ENCODE results near the gene INSIG1.

The INSIG1 gene

DNA sequence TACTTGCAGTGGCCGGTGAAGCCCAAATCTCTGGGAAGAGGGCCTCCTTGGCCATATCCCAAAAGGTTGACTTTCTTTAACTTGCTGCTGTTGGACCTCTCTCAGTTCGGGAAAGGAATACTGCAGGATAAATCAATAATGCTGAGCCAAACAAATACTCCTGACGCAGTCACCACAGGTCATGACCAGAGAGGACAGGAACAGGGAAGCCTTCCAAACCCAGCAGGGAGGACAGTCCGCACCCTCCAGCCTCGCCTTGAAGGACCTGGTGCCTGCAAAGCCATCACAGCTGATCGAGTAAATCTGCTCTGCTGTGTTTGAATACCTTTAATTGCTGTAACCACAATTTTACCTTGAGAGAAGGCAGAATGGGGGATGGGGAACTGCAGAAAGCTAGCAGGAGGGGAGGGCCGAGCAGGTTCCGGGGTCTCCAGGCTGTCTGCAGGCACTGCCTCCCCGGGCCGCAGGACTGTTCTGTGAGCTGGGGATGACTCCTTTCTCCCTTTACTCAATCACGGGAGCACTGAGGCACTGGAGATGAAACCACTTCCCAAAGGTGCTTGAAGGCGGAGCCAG is 20.8 kb upstream of the INSIG1 start:
- H3K4me3 ChIP-seq (ENCODE audit: control insufficient read depth, low read depth, low read length), result no peak overlapping the region
- TF ChIP-seq, protein P1, sequence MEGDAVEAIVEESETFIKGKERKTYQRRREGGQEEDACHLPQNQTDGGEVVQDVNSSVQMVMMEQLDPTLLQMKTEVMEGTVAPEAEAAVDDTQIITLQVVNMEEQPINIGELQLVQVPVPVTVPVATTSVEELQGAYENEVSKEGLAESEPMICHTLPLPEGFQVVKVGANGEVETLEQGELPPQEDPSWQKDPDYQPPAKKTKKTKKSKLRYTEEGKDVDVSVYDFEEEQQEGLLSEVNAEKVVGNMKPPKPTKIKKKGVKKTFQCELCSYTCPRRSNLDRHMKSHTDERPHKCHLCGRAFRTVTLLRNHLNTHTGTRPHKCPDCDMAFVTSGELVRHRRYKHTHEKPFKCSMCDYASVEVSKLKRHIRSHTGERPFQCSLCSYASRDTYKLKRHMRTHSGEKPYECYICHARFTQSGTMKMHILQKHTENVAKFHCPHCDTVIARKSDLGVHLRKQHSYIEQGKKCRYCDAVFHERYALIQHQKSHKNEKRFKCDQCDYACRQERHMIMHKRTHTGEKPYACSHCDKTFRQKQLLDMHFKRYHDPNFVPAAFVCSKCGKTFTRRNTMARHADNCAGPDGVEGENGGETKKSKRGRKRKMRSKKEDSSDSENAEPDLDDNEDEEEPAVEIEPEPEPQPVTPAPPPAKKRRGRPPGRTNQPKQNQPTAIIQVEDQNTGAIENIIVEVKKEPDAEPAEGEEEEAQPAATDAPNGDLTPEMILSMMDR (IDR thresholded peaks at IDR 0.05; ENCODE audit: control insufficient read depth, insufficient read depth, low read depth, low read length, missing control alignments), result no peak
- no peak for DNase-seq (ENCODE audit: low read depth)

DNA sequence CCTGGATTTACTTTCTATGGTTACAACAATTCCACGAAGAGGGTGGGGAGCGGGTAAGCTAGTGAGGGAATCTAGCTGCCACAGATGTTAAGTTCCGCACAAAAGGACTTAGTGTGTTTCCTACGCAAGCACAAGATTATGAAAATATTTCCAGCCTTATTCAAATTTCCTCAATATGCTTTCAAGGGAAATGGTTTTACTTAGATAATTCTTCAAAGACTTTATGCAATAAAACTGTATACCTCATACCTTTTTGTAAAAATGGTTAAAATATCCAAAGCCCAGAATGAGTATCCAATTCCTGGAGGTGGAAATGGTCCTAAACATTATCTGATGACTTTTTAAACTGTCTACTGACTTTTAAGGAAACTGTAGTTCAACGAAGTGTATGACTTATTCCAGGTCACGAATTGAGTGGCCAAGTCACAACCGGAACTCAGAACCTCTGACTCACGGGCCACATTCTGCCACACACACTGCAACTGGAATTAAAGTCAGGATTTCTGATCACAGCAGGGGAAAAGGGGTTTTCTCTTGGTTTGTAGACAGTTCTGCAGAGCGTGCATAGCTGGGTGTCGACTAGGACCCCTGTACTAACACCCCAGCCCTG is 20.2 kb upstream of the INSIG1 start:
- DNase-seq (ENCODE audit: low read depth), result no peak
- H3K4me3 ChIP-seq (ENCODE audit: control insufficient read depth, low read depth, low read length), result no peak overlapping the region
- TF ChIP-seq, protein P1 (IDR thresholded peaks at IDR 0.05; ENCODE audit: control insufficient read depth, insufficient read depth, low read depth, low read length, missing control alignments), result no peak

DNA sequence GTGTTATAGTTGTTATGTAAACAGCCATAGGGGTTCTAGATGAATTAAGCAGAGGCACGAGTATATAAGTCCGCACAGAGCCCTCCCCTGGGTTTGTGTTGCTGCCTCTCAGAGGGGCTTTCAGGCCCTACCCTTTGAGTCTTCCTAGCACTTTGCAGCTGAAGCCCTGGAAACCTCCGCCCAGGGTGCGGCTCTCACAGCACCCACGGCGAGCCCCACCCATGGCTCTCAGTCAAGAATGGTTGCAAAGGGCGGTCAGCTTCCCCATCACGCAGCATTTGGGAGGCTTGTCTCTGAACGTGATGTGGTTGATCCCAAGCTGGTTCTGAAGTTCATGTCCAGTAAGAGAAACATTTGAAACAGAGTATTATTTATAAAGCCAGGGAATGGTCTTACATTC is 18.8 kb upstream of the INSIG1 start:
- TF ChIP-seq, protein P1 (IDR thresholded peaks at IDR 0.05; ENCODE audit: control insufficient read depth, insufficient read depth, low read depth, low read length, missing control alignments), result no peak
- no peak overlapping the region for H3K4me3 ChIP-seq (ENCODE audit: control insufficient read depth, low read depth, low read length)
- no peak for DNase-seq (ENCODE audit: low read depth)

DNA sequence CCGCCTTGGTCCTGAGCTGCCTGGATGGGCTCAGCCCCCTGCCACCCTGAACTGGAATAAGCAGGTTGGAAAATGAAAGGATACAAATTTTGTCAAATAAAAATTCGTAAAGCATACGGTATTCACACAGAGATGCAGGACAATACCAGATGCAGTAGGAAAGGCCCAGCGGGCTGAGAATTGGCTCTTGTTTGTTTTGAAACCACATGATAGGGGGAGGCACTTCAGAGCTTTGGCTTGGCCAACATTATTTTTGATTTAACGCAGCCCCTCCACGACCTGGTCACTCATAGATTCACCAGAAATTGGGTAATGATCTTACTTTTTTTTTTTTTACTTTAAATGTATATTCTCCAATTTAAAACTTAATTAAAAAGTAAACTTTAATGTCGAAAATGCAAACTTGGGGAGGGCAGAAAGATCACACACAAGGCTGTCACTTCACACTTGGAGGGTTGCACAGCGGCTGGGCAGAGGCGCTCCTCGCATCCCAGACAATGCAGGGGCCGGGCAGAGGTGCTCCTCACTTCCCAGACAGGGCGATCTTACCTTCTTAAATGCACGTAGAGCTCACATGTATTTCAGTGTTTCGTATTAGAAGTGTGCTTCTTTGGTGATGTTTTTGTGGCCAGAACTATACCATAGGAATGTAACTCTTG is 17.8 kb upstream of the INSIG1 start:
- H3K4me3 ChIP-seq (ENCODE audit: control insufficient read depth, low read depth, low read length), result no peak overlapping the region
- TF ChIP-seq, protein P1 (IDR thresholded peaks at IDR 0.05; ENCODE audit: control insufficient read depth, insufficient read depth, low read depth, low read length, missing control alignments), result no peak
- DNase-seq (ENCODE audit: low read depth), result no peak

DNA sequence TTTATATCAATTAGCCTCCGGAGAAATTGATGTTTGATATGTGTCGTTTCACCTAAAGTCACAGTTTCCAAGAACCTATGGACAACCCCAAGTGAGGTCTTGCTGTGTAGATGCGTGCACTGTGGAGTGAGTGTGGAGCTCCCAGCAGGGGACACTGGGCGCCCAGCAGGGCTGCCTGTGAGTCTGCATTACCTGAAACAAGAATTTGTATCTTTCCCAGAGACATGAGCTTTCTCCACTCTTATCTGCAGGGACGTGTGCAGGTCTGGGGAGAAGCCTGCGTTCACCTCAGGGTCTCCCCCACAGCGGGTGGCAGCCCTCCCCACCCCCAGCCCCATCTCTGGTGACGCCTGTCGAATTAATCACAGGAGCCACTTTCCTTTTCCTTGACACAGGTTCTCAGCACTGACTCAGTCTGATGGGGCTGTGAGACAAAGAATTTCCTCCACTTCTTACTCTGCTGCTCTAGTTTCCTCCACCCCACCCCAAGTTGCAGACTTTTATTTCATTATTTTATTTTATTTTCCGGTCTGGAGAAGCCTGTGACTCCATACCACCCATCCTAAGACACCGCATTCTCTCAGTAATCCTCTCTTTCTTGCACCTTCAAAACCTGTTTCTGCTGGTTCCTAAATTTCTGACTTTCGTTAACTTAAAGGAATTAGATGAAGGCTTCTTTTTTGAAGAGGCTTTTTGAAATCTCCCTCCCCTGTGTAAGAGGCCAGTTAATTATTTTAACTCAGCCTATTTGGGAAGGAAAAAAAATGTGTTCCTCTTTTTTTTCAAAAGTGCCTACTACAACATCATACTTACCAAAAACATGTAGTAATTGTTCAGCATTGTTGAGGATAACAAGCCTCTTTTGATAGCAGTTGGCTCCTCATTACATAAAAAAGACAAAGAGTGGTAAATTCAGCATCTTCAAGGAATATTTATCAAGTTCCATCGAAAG is 17.0 kb upstream of the INSIG1 start:
- DNase-seq (ENCODE audit: low read depth), result no peak

More for the DNA sequence above, 17.0 kb upstream of the INSIG1 start:
- TF ChIP-seq, protein P1 (IDR thresholded peaks at IDR 0.05; ENCODE audit: control insufficient read depth, insufficient read depth, low read depth, low read length, missing control alignments), result no peak
- H3K4me3 ChIP-seq (ENCODE audit: control insufficient read depth, low read depth, low read length), result no peak overlapping the region
